ENCODE data around the gene CFDP1.

DNA sequence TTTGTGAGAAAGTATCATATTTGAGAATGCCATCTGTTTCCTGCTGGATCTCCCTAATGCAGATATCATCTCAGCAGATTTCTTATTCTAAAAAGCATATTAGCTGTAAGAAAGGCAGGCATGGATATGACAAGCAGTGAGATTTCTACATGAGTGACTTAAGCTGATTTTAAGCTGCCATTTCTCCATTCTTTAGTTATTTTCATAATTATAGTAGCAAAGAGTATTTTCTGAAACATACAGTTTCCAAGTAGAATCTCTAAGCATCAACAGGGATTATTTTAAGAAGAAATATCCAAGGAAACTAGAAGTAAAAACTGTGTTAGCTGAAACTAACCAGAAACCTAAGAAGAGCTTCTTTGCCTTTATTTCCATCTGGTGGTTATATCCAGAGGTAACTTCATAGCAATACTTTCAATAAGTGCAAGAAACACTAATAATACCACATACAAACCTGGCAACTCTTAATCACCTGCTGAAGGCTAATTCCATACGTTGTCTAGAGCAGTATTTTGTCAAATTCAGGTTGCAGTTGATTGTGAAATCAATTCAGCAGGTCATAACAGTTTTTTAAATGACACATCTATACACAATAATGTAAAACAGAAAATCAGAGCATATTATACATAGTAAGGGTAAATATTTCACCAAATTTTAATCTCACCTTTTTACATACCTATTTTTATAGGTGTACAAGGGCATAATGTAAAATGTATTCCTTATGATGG lies 42.2 kb downstream of the CFDP1 start:
- TF ChIP-seq REST (IDR thresholded peaks at IDR 0.05; ENCODE audit: insufficient read depth in 1 of 2, low read depth in 2 of 2, low read length in 2 of 2): no peak
- TF ChIP-seq POLR2AphosphoS5 (IDR thresholded peaks at IDR 0.05; ENCODE audit: low read depth, low read length): no peak
- TF ChIP-seq SIN3A (IDR thresholded peaks at IDR 0.05; ENCODE audit: borderline replicate concordance, insufficient read depth, low read length): no peak
- no peak for TF ChIP-seq TAF1 (IDR thresholded peaks at IDR 0.05; ENCODE audit: borderline replicate concordance, insufficient read depth, low read length)
- no peak for TF ChIP-seq FOXP2 (optimal IDR thresholded peaks at IDR 0.05; ENCODE audit: borderline replicate concordance, extremely low read depth, extremely low read length, insufficient read depth)

Measured in PFSK-1 (cell line).